SK-N-SH (cell line): ENCODE measurements around the gene RBP3. TPM values are rescaled to one million over a fixed set of nuclear protein-coding genes. Genes with fewer than 3 reads are reported as not detected.

Experiments
- CTCF ChIA-PET: fragments of 300-600, 350-600 bp; formaldehyde crosslinking; extraction: SDS; loops from one replicate; lab custom pipeline; 2021; lab: Yijun Ruan, JAX
- POLR2A ChIA-PET: fragments of 350-600 bp; sonication (Branson Sonifier 250); formaldehyde crosslinking; extraction: SDS; loops from one replicate; lab custom pipeline; 2020; ENCODE audit warnings: antibody characterized with exemption, inconsistent platforms; lab: Yijun Ruan, JAX
- DNase-seq: peaks from one replicate; pipeline ENCODE4 v3.0.0; 2012
- H2AFZ ChIP-seq: fragments of 200-600 bp; sonication (generic); 2 replicates; pipeline ENCODE4 v1.8.1; 2016; ENCODE audit warnings: antibody characterized with exemption, mild to moderate bottlenecking, low read depth
- H3F3A ChIP-seq: fragments of 200-600 bp; sonication (generic); replicated peaks from 2 replicates; pipeline ENCODE3; 2016; ENCODE audit warnings: antibody characterized with exemption, mild to moderate bottlenecking; ENCODE audit not compliant: insufficient read depth
- H3K27ac ChIP-seq, 2 experiments: fragments of 200-500 bp in 1 of 2; fragments of 200-600 bp in 1 of 2; sonication (Bioruptor generic) in 1 of 2; sonication (generic), shearing (Covaris generic) in 1 of 2; 2 replicates each; pipeline versions ENCODE4 v1.5.1 to v1.6.1; 2014 to 2016; ENCODE audit warnings: low read depth in 2 of 2, inconsistent platforms in 1 of 2, low read length in 1 of 2, mild to moderate bottlenecking in 1 of 2, mixed read lengths in 1 of 2
- H3K27me3 ChIP-seq: fragments of 200-600 bp; sonication (generic), shearing (Covaris generic); 2 replicates; pipeline ENCODE4 v1.6.1; 2016; ENCODE audit warnings: mixed run types; ENCODE audit not compliant: insufficient read depth
- H3K36me3 ChIP-seq, 2 experiments: fragments of 200-500 bp in 1 of 2; fragments of 200-600 bp in 1 of 2; sonication (Bioruptor generic) in 1 of 2; sonication (generic) in 1 of 2; replicated peaks in 1 of 2; 2 replicates each; pipeline versions ENCODE3 to v1.5.1; 2014 to 2016; ENCODE audit warnings: low read length in 1 of 2, mild to moderate bottlenecking in 1 of 2; ENCODE audit not compliant: insufficient read depth in 2 of 2, control insufficient read depth in 1 of 2
- H3K4me1 ChIP-seq, 2 experiments: fragments of 200-500 bp in 1 of 2; fragments of 200-600 bp in 1 of 2; sonication (Bioruptor generic) in 1 of 2; sonication (generic), shearing (Covaris generic) in 1 of 2; 2 replicates each; pipeline versions ENCODE4 v1.5.1 to v1.6.1; 2014 to 2016; ENCODE audit warnings: low read depth in 1 of 2, low read length in 1 of 2, mixed run types in 1 of 2; ENCODE audit not compliant: insufficient read depth in 2 of 2, control insufficient read depth in 1 of 2
- H3K4me2 ChIP-seq: fragments of 200-600 bp; sonication (generic), shearing (Covaris generic); 2 replicates; pipeline ENCODE4 v1.6.1; 2017; ENCODE audit warnings: mixed run types
- H3K4me3 ChIP-seq, 2 experiments: fragments of 200-500 bp in 1 of 2; fragments of 200-600 bp in 1 of 2; sonication (Bioruptor generic) in 1 of 2; sonication (generic), shearing (Covaris generic) in 1 of 2; 2 replicates each; pipeline versions ENCODE4 v1.5.1 to v1.8.1; 2014 to 2016; ENCODE audit warnings: low read depth in 2 of 2, inconsistent platforms in 1 of 2, low read length in 1 of 2, mild to moderate bottlenecking in 1 of 2, mixed read lengths in 1 of 2, moderate library complexity in 1 of 2
- H3K79me2 ChIP-seq: fragments of 200-600 bp; sonication (generic); 2 replicates; pipeline ENCODE4 v1.8.1; 2017; ENCODE audit warnings: mild to moderate bottlenecking; ENCODE audit not compliant: insufficient read depth
- H3K9ac ChIP-seq: fragments of 200-600 bp; sonication (generic); 2 replicates; pipeline ENCODE4 v1.6.1; 2017; ENCODE audit warnings: mixed run types
- H3K9me2 ChIP-seq: fragments of 200-600 bp; sonication (generic); 2 replicates; pipeline ENCODE4 v1.6.1; 2017; ENCODE audit warnings: mixed run types
- H3K9me3 ChIP-seq: fragments of 200-600 bp; sonication (generic); 2 replicates; pipeline ENCODE4 v1.6.1; 2017; ENCODE audit warnings: mixed run types, mild to moderate bottlenecking, moderate library complexity
- H4K20me1 ChIP-seq: fragments of 200-600 bp; sonication (generic); 2 replicates; pipeline ENCODE4 v1.6.1; 2017; ENCODE audit warnings: mild to moderate bottlenecking, mixed run types; ENCODE audit not compliant: insufficient read depth
- CHD2 ChIP-seq: fragments of 150-350 bp; IDR thresholded peaks from 2 replicates; pipeline ENCODE4 v1.6.1; 2018; ENCODE audit warnings: low read length; ENCODE audit not compliant: partially characterized antibody
- ELF1 ChIP-seq: IDR thresholded peaks from 2 replicates; pipeline ENCODE4 v1.4.0; 2012
- FOXJ3 ChIP-seq: sonication (generic); formaldehyde crosslinking; IDR thresholded peaks from 2 replicates; pipeline ENCODE4 v1.5.1; 2020; ENCODE audit warnings: mild to moderate bottlenecking, missing genetic modification reagents
- GATA2 ChIP-seq: sonication (generic); formaldehyde crosslinking; IDR thresholded peaks from 2 replicates; pipeline ENCODE4 v1.5.0; 2020; ENCODE audit warnings: mild to moderate bottlenecking, missing genetic modification reagents
- IRF3 ChIP-seq: fragments of 150-350 bp; IDR thresholded peaks from 2 replicates; pipeline ENCODE4 v1.6.1; 2016; ENCODE audit warnings: mild to moderate bottlenecking, low read depth, low read length
- MAX ChIP-seq: IDR thresholded peaks from 2 replicates; pipeline ENCODE4 v1.4.0; 2012; ENCODE audit warnings: low read depth
- NRF1 ChIP-seq: IDR thresholded peaks from 2 replicates; pipeline ENCODE4 v1.6.1; 2012; ENCODE audit warnings: low read depth, mild to moderate bottlenecking, low read length
- RAD21 ChIP-seq: IDR thresholded peaks from 2 replicates; pipeline ENCODE4 v1.6.1; 2012; ENCODE audit warnings: mild to moderate bottlenecking, low read length
- TAF1 ChIP-seq: IDR thresholded peaks from 2 replicates; pipeline ENCODE4 v1.6.1; 2012; ENCODE audit warnings: low read depth, mild to moderate bottlenecking, low read length, moderate library complexity, borderline replicate concordance
- TCF12 ChIP-seq: IDR thresholded peaks from 2 replicates; pipeline ENCODE4 v1.4.0; 2012
- USF1 ChIP-seq: IDR thresholded peaks from 2 replicates; pipeline ENCODE4 v1.4.0; 2012; ENCODE audit warnings: low read depth, borderline replicate concordance
- USF2 ChIP-seq: fragments of 150-350 bp; IDR thresholded peaks from 2 replicates; pipeline ENCODE4 v1.6.1; 2017; ENCODE audit warnings: antibody characterized with exemption, low read length, low read depth, borderline replicate concordance
- WGBS: methylation state at CpG from one replicate; pipeline ENCODE4 v1.1.6; 2017; ENCODE audit warnings: low lambda C conversion rate; 5-methylcytosine and 5-hydroxymethylcytosine counted together
- polyA plus RNA-seq, 3 experiments: library from polyadenylated mRNA; depleted of rRNA; stranded (reverse); fragments of >200 nt; gene quantifications; 2 replicates each; pipeline ENCODE4 v1.2.3, GENCODE V29; 2012

The RBP3 gene
- polyA plus RNA-seq, 1 of the 3 experiments (the other 2 are of a cell fraction) = not detected

GRCh38 chr10:47404446-47404845, 56.3 kb downstream of the RBP3 start:
- H3K9me2 ChIP-seq = no peaks in the 10 kb centered on the region
- no peak for TF ChIP-seq IRF3
- no peak for TF ChIP-seq MAX
- no peak for TF ChIP-seq GATA2 (CRISPR knock-in tag)
- TF ChIP-seq ELF1 = no peak
- H4K20me1 ChIP-seq = no peaks in the 10 kb centered on the region
- H3K9ac ChIP-seq = no peak overlapping the region
- no peaks in the 10 kb centered on the region for H3K9me3 ChIP-seq
- H3K4me1 ChIP-seq = peaks cover 10 to 33% of the 10 kb centered on the region in 2 experiments; a peak in 3 of 4 replicates
- no peaks in the 10 kb centered on the region for H3K27me3 ChIP-seq
- H3K79me2 ChIP-seq = no peaks in the 10 kb centered on the region
- H3K36me3 ChIP-seq = no peaks in the 10 kb centered on the region
- no peaks in the 10 kb centered on the region for H3F3A ChIP-seq
- ChIA-PET CTCF (interaction anchor here (1.2 kb wide), 1 partner anchor 9 kb away, joined by 3 read pairs; no protein-coding TSS in a partner anchor), POLR2A (no interaction called here)
- DNase-seq = no peak
- no peak overlapping the region for H3K4me3 ChIP-seq
- H3K27ac ChIP-seq = no peak overlapping the region
- H3K4me2 ChIP-seq = no peak overlapping the region
- WGBS = 94% methylated on average over 5 of the region's 6 CpGs
- no peak overlapping the region for H2AFZ ChIP-seq

GRCh38 chr10:47404937-47405336, 56.8 kb downstream of the RBP3 start:
- CTCF ChIA-PET = no interaction called here
- TF ChIP-seq USF2 (no peak), USF1 (no peak), RAD21 (no peak), TCF12 (no peak), TAF1 (no peak), CHD2 (no peak), FOXJ3 (CRISPR knock-in tag) (no peak), NRF1 (no peak)
- TF ChIP-seq, all 33 proteins: peak for 0
- no peaks in the 10 kb centered on the region for H3F3A ChIP-seq
- no peak overlapping the region for H3K27ac ChIP-seq
- WGBS = 100% methylated on average over 1 of the region's 2 CpGs
- H3K9me2 ChIP-seq = no peaks in the 10 kb centered on the region
- H3K27me3 ChIP-seq = no peaks in the 10 kb centered on the region
- no peaks in the 10 kb centered on the region for H3K79me2 ChIP-seq
- no peak overlapping the region for H3K4me3 ChIP-seq
- peaks cover 10 to 33% of the 10 kb centered on the region in 2 experiments; a peak in 3 of 4 replicates for H3K4me1 ChIP-seq
- H4K20me1 ChIP-seq = no peaks in the 10 kb centered on the region
- H3K9me3 ChIP-seq = no peaks in the 10 kb centered on the region
- no peak overlapping the region for H3K9ac ChIP-seq
- DNase-seq = no peak
- no peaks in the 10 kb centered on the region for H3K36me3 ChIP-seq
- POLR2A ChIA-PET = interaction anchor here (0.6 kb wide), 1 partner anchor 48 kb away, joined by 5 read pairs; no protein-coding TSS in a partner anchor
- H3K4me2 ChIP-seq = no peak overlapping the region
- no peak overlapping the region for H2AFZ ChIP-seq
